BLaER1 treated with 17β-estradiol and CSF1 and Interleukin-3, amounts not matched to agents 10 nM and 100 nM (cell line): ENCODE measurements around the gene CFAP46.
A peak's percentile ranks its signal among the peaks of the same experiment; 100 is the strongest.

ENCODE experiments used
- H3K27ac ChIP-seq, 11 experiments: shearing (Covaris generic); formaldehyde crosslinking; 2 replicates each; pipeline ENCODE4 v1.8.1; 2022
- H3K27me3 ChIP-seq, 11 experiments: shearing (Covaris generic); formaldehyde crosslinking; 2 replicates each; pipeline ENCODE4 v1.8.1; 2022
- H3K36me3 ChIP-seq, 11 experiments: shearing (Covaris generic); formaldehyde crosslinking; 2 replicates each; pipeline ENCODE4 v1.8.1; 2022
- H3K4me1 ChIP-seq, 10 experiments: shearing (Covaris generic); formaldehyde crosslinking; 2 replicates each; pipeline ENCODE4 v1.8.1; 2022
- H3K4me2 ChIP-seq, 11 experiments: shearing (Covaris generic); formaldehyde crosslinking; 2 replicates each; pipeline ENCODE4 v1.8.1; 2022
- H3K4me3 ChIP-seq, 10 experiments: shearing (Covaris generic); formaldehyde crosslinking; 2 replicates each; pipeline ENCODE4 v1.8.1; 2022
- H3K9ac ChIP-seq, 11 experiments: shearing (Covaris generic); formaldehyde crosslinking; 2 replicates each; pipeline ENCODE4 v1.8.1; 2022
- H3K9me3 ChIP-seq, 11 experiments: shearing (Covaris generic); formaldehyde crosslinking; replicated peaks in 1 of 11; 2 replicates each; pipeline ENCODE4 v1.8.1; 2022
- H4K20me1 ChIP-seq, 11 experiments: shearing (Covaris generic); formaldehyde crosslinking; 2 replicates each; pipeline ENCODE4 v1.8.1; 2022
- Cebpa-rat ChIP-seq, 11 experiments: shearing (Covaris generic); IDR thresholded peaks; 2 replicates each; pipeline ENCODE4 v1.8.1; 2022

CFAP46 gene

DNA sequence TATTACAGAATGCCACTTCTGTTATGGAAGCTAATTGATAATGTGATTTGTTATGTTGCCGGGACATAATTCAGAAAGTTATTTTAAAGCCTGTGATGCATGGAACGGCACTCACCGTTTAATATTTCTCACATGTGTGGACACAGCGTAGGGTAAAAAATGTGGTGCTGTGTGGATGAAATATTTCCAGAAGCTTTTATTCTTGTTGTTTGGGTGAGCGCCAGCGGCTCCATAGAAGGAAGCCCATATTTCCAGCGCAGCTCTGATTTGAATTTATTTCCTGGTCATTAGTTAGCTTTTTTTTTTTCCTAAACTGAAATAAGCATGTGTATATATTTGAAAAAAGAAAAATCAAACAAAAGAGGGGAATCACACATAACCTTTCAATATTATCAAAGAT is 136.3 kb downstream of the CFAP46 start:
- H3K4me1 ChIP-seq, result peaks cover 0 to 24% (median 18%) of the 10 kb centered on the region in 10 experiments; a peak in 15 of 20 replicates
- peak overlapping the region in 7 of 11 experiments; percentile 45 to 72 (median 67); a peak in 7 of 22 replicates for H3K4me2 ChIP-seq
- peaks cover 0 to 8% (median 6%) of the 10 kb centered on the region in 11 experiments; a peak in 14 of 22 replicates for H3K9me3 ChIP-seq
- H3K4me3 ChIP-seq, result no peak overlapping the region
- no peak for TF ChIP-seq Cebpa-rat (IDR thresholded peaks at IDR 0.05)
- H3K9ac ChIP-seq, result no peak overlapping the region
- no peak overlapping the region for H3K27ac ChIP-seq
- H3K27me3 ChIP-seq, result no peaks in the 10 kb centered on the region
- H3K36me3 ChIP-seq, result no peaks in the 10 kb centered on the region
- peaks cover 0 to 15% (median 0%) of the 10 kb centered on the region in 11 experiments; a peak in 1 of 22 replicates for H4K20me1 ChIP-seq

DNA sequence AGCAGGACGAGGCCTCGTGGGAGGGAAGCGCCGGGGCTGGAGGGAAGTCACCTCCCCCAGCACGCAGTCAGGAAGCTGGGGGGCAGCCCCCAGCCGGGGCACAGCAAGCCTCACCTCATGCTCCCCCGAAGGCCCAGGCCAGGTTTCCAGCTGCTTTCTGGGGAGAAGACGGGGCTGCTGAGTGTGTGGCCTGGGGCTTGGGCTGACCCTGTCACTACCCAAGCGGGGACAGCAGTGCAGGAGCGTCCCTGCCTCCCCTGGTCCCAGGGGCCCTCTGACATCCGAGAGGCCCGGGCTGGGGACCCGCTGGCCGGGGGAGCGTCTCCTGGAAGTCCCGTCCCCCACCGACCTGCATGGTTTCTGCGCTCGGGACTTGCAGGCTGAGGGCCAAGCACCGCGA is 136.8 kb downstream of the CFAP46 start:
- H3K27me3 ChIP-seq, result no peaks in the 10 kb centered on the region
- peak overlapping the region in 9 of 11 experiments; percentile 15 to 72 (median 67); a peak in 15 of 22 replicates for H3K4me2 ChIP-seq
- H3K9me3 ChIP-seq, result peaks cover 0 to 8% (median 6%) of the 10 kb centered on the region in 11 experiments; a peak in 14 of 22 replicates
- no peak overlapping the region for H3K4me3 ChIP-seq
- no peak for TF ChIP-seq Cebpa-rat (IDR thresholded peaks at IDR 0.05)
- H3K9ac ChIP-seq, result peak overlapping the region in 1 of 11 experiments; percentile 23; a peak in 1 of 22 replicates
- H3K4me1 ChIP-seq, result peaks cover 0 to 24% (median 18%) of the 10 kb centered on the region in 10 experiments; a peak in 15 of 20 replicates
- peaks cover 0 to 11% (median 0%) of the 10 kb centered on the region in 11 experiments; a peak in 1 of 22 replicates for H4K20me1 ChIP-seq
- no peak overlapping the region for H3K27ac ChIP-seq
- H3K36me3 ChIP-seq, result no peaks in the 10 kb centered on the region

DNA sequence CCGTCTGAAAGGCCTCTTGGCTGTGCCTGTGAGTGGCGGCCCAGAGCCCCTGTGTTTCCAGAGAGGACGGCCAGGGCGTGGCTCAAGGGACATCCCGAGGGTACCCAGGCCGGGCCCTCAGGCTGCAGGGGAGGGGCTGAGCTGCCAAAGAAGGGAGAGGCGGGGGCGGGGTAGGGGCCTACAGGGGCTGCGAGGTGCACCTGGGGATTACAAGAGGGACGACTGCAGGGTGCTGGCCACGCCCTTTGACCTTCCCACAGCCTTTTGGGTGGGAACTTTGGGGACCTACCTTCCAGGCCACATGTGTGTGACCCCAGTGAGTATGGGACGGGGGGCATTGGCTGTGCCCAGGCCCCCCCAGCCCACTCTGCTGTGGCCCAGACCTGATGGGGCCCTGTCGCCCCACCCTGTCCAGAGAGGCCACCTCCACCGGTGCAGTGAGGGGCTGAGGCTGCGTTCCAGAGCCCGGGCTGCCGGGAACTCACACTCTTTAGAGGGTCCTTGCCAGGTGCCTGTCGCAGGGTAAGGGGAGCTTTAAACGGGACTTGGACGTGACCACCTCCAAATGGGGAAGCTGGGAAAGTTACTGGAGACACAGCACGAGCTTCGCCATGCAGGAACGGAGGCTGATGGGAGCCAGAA is 137.5 kb downstream of the CFAP46 start:
- H4K20me1 ChIP-seq, result peaks cover 0 to 4% (median 0%) of the 10 kb centered on the region in 11 experiments; a peak in 1 of 22 replicates
- H3K27me3 ChIP-seq, result no peaks in the 10 kb centered on the region
- H3K36me3 ChIP-seq, result no peaks in the 10 kb centered on the region
- H3K4me1 ChIP-seq, result peaks cover 0 to 26% (median 19%) of the 10 kb centered on the region in 10 experiments; a peak in 15 of 20 replicates
- H3K9ac ChIP-seq, result no peak overlapping the region
- no peak for TF ChIP-seq Cebpa-rat (IDR thresholded peaks at IDR 0.05)
- H3K4me2 ChIP-seq, result peak overlapping the region in 7 of 11 experiments; percentile 47 to 72 (median 69); a peak in 12 of 22 replicates
- H3K27ac ChIP-seq, result no peak overlapping the region
- H3K4me3 ChIP-seq, result no peak overlapping the region
- peaks cover 0 to 8% (median 6%) of the 10 kb centered on the region in 11 experiments; a peak in 14 of 22 replicates for H3K9me3 ChIP-seq

GRCh38 chr10:132804287-132804686 is 138.1 kb downstream of the CFAP46 start:
- no peak for TF ChIP-seq Cebpa-rat (IDR thresholded peaks at IDR 0.05)
- no peaks in the 10 kb centered on the region for H3K27me3 ChIP-seq
- H3K4me1 ChIP-seq, result peaks cover 0 to 30% (median 20%) of the 10 kb centered on the region in 10 experiments; a peak in 15 of 20 replicates
- no peak overlapping the region for H3K4me3 ChIP-seq
- H3K27ac ChIP-seq, result no peak overlapping the region
- no peaks in the 10 kb centered on the region for H3K36me3 ChIP-seq
- peak overlapping the region in 2 of 11 experiments; percentile 67 to 71; a peak in 3 of 22 replicates for H3K4me2 ChIP-seq
- no peak overlapping the region for H3K9ac ChIP-seq
- no peaks in the 10 kb centered on the region; a peak in 1 of 22 replicates for H4K20me1 ChIP-seq
- peaks cover 0 to 8% (median 6%) of the 10 kb centered on the region in 11 experiments; a peak in 14 of 22 replicates for H3K9me3 ChIP-seq

DNA sequence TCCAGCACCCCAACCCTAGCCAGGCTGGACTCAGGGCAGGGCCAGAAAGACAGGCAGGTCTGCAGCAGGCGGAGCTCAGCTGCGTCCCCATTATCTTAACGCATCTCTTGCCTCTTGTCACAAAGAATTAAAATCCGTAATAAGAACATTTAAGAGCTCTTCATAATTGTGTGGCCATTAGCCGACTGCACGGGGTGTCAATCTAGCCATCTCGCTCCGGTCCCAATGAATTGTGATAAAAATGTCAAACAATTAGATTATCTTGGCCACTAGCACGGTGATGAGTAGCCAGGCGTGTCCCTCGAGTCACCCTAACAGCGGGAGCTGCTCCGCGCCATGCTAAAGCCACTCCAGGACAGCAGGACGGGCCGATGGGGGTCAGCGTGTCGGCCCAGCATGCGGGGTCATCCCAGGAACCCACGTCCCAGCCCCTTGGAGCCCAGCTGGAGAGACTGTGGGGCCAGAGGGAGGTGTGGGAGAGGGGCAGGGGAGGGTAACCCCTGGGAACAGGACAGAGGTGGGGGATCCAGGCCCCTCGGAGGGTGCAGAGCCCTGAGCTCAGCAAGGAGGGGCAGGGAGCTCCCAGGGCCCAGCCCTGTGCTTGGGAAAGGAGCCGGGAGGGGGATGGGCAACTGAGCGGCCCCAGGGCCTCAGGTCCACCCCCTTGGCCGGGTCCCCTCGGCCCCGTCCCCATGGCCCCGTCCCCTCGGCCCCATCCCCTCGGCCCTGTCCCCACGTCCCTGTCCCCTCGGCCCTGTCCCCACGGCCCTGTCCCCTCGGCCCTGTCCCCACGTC is 138.8 kb downstream of the CFAP46 start:
- Histone ChIP-seq H3K4me3 (no peak overlapping the region), H3K4me1 (peaks cover 0 to 30% (median 20%) of the 10 kb centered on the region in 10 experiments; a peak in 15 of 20 replicates), H3K36me3 (no peaks in the 10 kb centered on the region), H3K4me2 (no peak overlapping the region), H3K9me3 (peaks cover 0 to 8% (median 6%) of the 10 kb centered on the region in 11 experiments; a peak in 14 of 22 replicates), H3K27ac (no peak overlapping the region), H3K9ac (no peak overlapping the region), H4K20me1 (no peaks in the 10 kb centered on the region; a peak in 1 of 22 replicates), H3K27me3 (no peaks in the 10 kb centered on the region)
- no peak for TF ChIP-seq Cebpa-rat (IDR thresholded peaks at IDR 0.05)

GRCh38 chr10:132802694-132803320 is 139.6 kb downstream of the CFAP46 start:
- Histone ChIP-seq H3K9ac (no peak overlapping the region), H3K9me3 (peaks cover 0 to 8% (median 6%) of the 10 kb centered on the region in 11 experiments; a peak in 14 of 22 replicates), H3K27ac (no peak overlapping the region), H3K36me3 (no peaks in the 10 kb centered on the region), H3K4me3 (no peak overlapping the region), H3K4me2 (no peak overlapping the region), H3K4me1 (peaks cover 0 to 30% (median 20%) of the 10 kb centered on the region in 10 experiments; a peak in 15 of 20 replicates), H4K20me1 (no peaks in the 10 kb centered on the region; a peak in 1 of 22 replicates), H3K27me3 (no peaks in the 10 kb centered on the region)
- TF ChIP-seq Cebpa-rat (IDR thresholded peaks at IDR 0.05), result no peak

DNA sequence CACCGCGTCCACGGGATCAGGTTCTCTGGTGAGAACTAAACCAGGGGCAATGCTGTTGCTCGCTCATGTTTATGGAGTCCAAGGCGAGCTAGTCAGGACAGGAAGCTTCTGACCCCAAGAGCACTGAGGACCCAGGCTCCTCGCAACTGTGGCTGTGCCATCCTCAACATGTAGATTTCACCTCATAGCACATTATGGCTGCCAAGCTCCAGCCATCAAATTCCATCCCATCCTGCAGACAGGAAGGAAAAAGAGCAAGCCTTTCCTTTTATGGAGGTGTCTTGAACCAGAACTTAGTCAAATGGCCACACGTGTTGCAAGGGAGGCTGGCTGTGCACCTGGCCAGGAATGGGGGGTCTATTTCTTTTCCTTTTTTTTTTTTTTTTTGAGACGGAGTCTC is 140.3 kb downstream of the CFAP46 start:
- H3K36me3 ChIP-seq, result no peaks in the 10 kb centered on the region
- no peaks in the 10 kb centered on the region for H3K27me3 ChIP-seq
- no peak overlapping the region for H3K4me2 ChIP-seq
- H3K9ac ChIP-seq, result no peak overlapping the region
- H3K27ac ChIP-seq, result no peak overlapping the region
- H3K4me1 ChIP-seq, result peaks cover 0 to 31% (median 20%) of the 10 kb centered on the region in 10 experiments; a peak in 15 of 20 replicates
- H4K20me1 ChIP-seq, result peaks cover 0 to 3% (median 0%) of the 10 kb centered on the region in 11 experiments; a peak in 2 of 22 replicates
- H3K9me3 ChIP-seq, result peaks cover 0 to 8% (median 6%) of the 10 kb centered on the region in 11 experiments; a peak in 14 of 22 replicates
- TF ChIP-seq Cebpa-rat (IDR thresholded peaks at IDR 0.05), result no peak
- no peak overlapping the region for H3K4me3 ChIP-seq

DNA sequence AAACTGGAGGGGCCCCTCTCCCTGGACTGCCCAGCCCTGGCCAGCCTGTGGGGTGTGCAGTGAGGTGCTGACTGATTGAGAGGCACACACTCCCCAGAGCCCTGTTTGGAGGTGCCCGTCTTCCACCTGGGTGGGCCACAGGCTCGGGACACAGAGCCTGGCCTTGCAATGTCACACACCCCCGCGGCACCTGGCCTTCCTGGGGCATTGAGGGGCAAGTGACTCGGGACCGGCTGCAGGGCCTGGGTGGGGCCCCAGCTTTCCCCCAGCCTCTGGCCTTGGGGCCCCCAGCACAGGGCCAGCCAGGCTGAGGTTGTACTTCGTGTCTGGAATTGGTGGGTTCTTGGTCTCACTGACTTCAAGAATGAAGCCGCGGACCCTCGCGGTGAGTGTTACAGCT is 142.5 kb downstream of the CFAP46 start:
- no peaks in the 10 kb centered on the region for H3K36me3 ChIP-seq
- no peak overlapping the region for H3K9ac ChIP-seq
- no peak overlapping the region for H3K27ac ChIP-seq
- H4K20me1 ChIP-seq, result peaks cover 0 to 9% (median 0%) of the 10 kb centered on the region in 11 experiments; a peak in 1 of 22 replicates
- TF ChIP-seq Cebpa-rat (IDR thresholded peaks at IDR 0.05), result no peak
- H3K4me1 ChIP-seq, result peaks cover 0 to 30% (median 10%) of the 10 kb centered on the region in 10 experiments; a peak in 12 of 20 replicates
- no peak overlapping the region for H3K4me3 ChIP-seq
- H3K4me2 ChIP-seq, result peak overlapping the region in 3 of 11 experiments; percentile 26 to 34 (median 30); a peak in 3 of 22 replicates
- peaks cover 0 to 8% (median 6%) of the 10 kb centered on the region in 11 experiments; a peak in 14 of 22 replicates for H3K9me3 ChIP-seq
- no peaks in the 10 kb centered on the region for H3K27me3 ChIP-seq
